PFSK-1 (cell line): Measurements from ENCODE around the gene KMT5B.

ENCODE experiments used
- FOXP2 ChIP-seq: optimal IDR thresholded peaks from 2 replicates; pipeline ENCODE3; 2011; ENCODE audit warnings: borderline replicate concordance, control low read depth, inconsistent platforms; ENCODE audit not compliant: insufficient read depth; ENCODE audit errors: extremely low read length, extremely low read depth
- POLR2AphosphoS5 ChIP-seq: IDR thresholded peaks from 2 replicates; pipeline ENCODE4 v1.6.1; 2012; ENCODE audit warnings: low read depth, mild to moderate bottlenecking, control low read depth, low read length, moderate library complexity
- REST ChIP-seq, 2 experiments: IDR thresholded peaks; 2 replicates each; pipeline versions ENCODE4 v1.6.1 to v1.8.0; 2011 to 2012; ENCODE audit warnings: low read depth in 2 of 2, low read length in 2 of 2, control low read depth in 1 of 2, inconsistent platforms in 1 of 2, mild to moderate bottlenecking in 1 of 2, moderate library complexity in 1 of 2; ENCODE audit not compliant: insufficient read depth in 1 of 2
- SIN3A ChIP-seq: IDR thresholded peaks from 2 replicates; pipeline ENCODE4 v1.6.1; 2012; ENCODE audit warnings: mild to moderate bottlenecking, low read length, moderate library complexity, borderline replicate concordance; ENCODE audit not compliant: insufficient read depth
- TAF1 ChIP-seq: IDR thresholded peaks from 2 replicates; pipeline ENCODE4 v1.6.1; 2012; ENCODE audit warnings: low read length, control low read depth, borderline replicate concordance; ENCODE audit not compliant: insufficient read depth

KMT5B gene

GRCh38 chr11:68158580-68158979, 54.5 kb downstream of the KMT5B start:
- TF ChIP-seq POLR2AphosphoS5 (no peak), SIN3A (no peak), FOXP2 (no peak), REST (IDR thresholded peaks at IDR 0.05; ENCODE audit: insufficient read depth in 1 of 2, low read depth in 2 of 2, low read length in 2 of 2) (no peak), TAF1 (no peak)

GRCh38 chr11:68153742-68154141, 59.4 kb downstream of the KMT5B start:
- TF ChIP-seq TAF1 (no peak), REST (IDR thresholded peaks at IDR 0.05; ENCODE audit: insufficient read depth in 1 of 2, low read depth in 2 of 2, low read length in 2 of 2) (no peak), POLR2AphosphoS5 (no peak), FOXP2 (no peak)

GRCh38 chr11:68150037-68150436, 63.1 kb downstream of the KMT5B start:
- TF ChIP-seq POLR2AphosphoS5 (no peak), FOXP2 (no peak), TAF1 (no peak), REST (IDR thresholded peaks at IDR 0.05; ENCODE audit: insufficient read depth in 1 of 2, low read depth in 2 of 2, low read length in 2 of 2) (no peak), SIN3A (no peak)

GRCh38 chr11:68149417-68149816, 63.7 kb downstream of the KMT5B start:
- TF ChIP-seq FOXP2: no peak
- TF ChIP-seq POLR2AphosphoS5: no peak

GRCh38 chr11:68148879-68149278, 64.2 kb downstream of the KMT5B start:
- TF ChIP-seq FOXP2 (no peak), POLR2AphosphoS5 (no peak), REST (IDR thresholded peaks at IDR 0.05; ENCODE audit: insufficient read depth in 1 of 2, low read depth in 2 of 2, low read length in 2 of 2) (no peak)
